ENCODE data around the gene IFI27L2. TPM values are rescaled to one million over a fixed set of nuclear protein-coding genes. Genes with fewer than 3 reads are reported as not detected.

IFI27L2 gene
- 51.6 to 59.6 TPM (median 54.9 TPM) in 5 replicates for total RNA-seq (2022; extraction: Qiagen RNA extraction)

GRCh38 chr14:94129111-94129757 is at the start of gene IFI27L2:
Gene IFI27L2 (minus strand): TSS chr14:94129604. CDS start chr14:94129564, 40 bp downstream.

GRCh38 chr14:94173885-94174603 is 44.6 kb upstream of the IFI27L2 start, which contains the start of gene PPP4R4:
Gene PPP4R4 (plus strand): TSS chr14:94174322. CDS start chr14:94174466, 144 bp downstream.

GRCh38 chr14:94110552-94111181 is 18.7 kb downstream of the IFI27L2 start, which contains the start of gene IFI27:
Gene IFI27 (plus strand): TSS chr14:94110736.

GRCh38 chr14:94080621-94081385 is 48.6 kb downstream of the IFI27L2 start, which contains the start of the genes DDX24 and IFI27L1:
Gene DDX24 (minus strand): TSS chr14:94081202. CDS start chr14:94079742, 1,460 bp downstream.
Gene IFI27L1 (plus strand): TSS chr14:94081310. CDS start chr14:94096938, 15,628 bp downstream.

Other genes with a start within 250 kb of the IFI27L2 start
- gene FAM181A, start 202.3 kb downstream of the IFI27L2 start, total RNA-seq (2022; extraction: Qiagen RNA extraction): not detected in 5 replicates
- 0.24 to 0.98 TPM (median 0.45 TPM) in 5 replicates for gene ASB2, start 153.0 kb downstream of the IFI27L2 start, total RNA-seq (2022; extraction: Qiagen RNA extraction)
- gene CCDC197, start 132.3 kb downstream of the IFI27L2 start, total RNA-seq (2022; extraction: Qiagen RNA extraction): not detected in 5 replicates
- 2.4 to 3.4 TPM (median 2.7 TPM) in 5 replicates for gene OTUB2, start 103.3 kb downstream of the IFI27L2 start, total RNA-seq (2022; extraction: Qiagen RNA extraction)
- 161 to 171 TPM (median 165 TPM) in 5 replicates for gene DDX24, start 48.4 kb downstream of the IFI27L2 start, total RNA-seq (2022; extraction: Qiagen RNA extraction)
- 16.8 to 22.0 TPM (median 18.9 TPM) in 5 replicates for gene IFI27L1, start 48.3 kb downstream of the IFI27L2 start, total RNA-seq (2022; extraction: Qiagen RNA extraction)
- gene IFI27, start 18.9 kb downstream of the IFI27L2 start, total RNA-seq (2022; extraction: Qiagen RNA extraction): 0.92 to 1.5 TPM (median 1.4 TPM) in 5 replicates
- 0.36 to 0.48 TPM (median 0.44 TPM) in 5 replicates for gene PPP4R4, start 44.7 kb upstream of the IFI27L2 start, total RNA-seq (2022; extraction: Qiagen RNA extraction)
- gene SERPINA10, start 163.7 kb upstream of the IFI27L2 start, total RNA-seq (2022; extraction: Qiagen RNA extraction): not detected in 5 replicates
- gene SERPINA6, start 193.7 kb upstream of the IFI27L2 start, total RNA-seq (2022; extraction: Qiagen RNA extraction): 1.4 to 2.0 TPM (median 1.6 TPM) in 5 replicates
- 0.08 TPM in 1 of 5 replicates, not detected in the others for gene SERPINA2, start 237.1 kb upstream of the IFI27L2 start, total RNA-seq (2022; extraction: Qiagen RNA extraction)

Measured in A549 treated with AZD2906 at 1 μM for 4 hours (cell line).